Body of pancreas (tissue), 4 donors: Measurements from ENCODE around the gene SARS2.

Experiments used
- CTCF ChIP-seq, 7 experiments: fragments of 450-650 bp in 4 of 7; fragments of 200-600 bp in 3 of 7; sonication (generic) in 3 of 7; IDR thresholded peaks; one replicate each; pipeline ENCODE4 v1.5.1; 2016 to 2019; ENCODE audit warnings: antibody characterized with exemption in 7 of 7
- POLR2A ChIP-seq, 3 donors: fragments of 450-650 bp; IDR thresholded peaks; one replicate each; pipeline ENCODE4 v1.6.1; 2016; ENCODE audit warnings: antibody characterized with exemption in 3 of 3, mild to moderate bottlenecking in 2 of 3

- TF ChIP-seq CTCF (IDR thresholded peaks at IDR 0.05) (no peak), POLR2A (IDR thresholded peaks at IDR 0.05) (no peak)
Observed at GRCh38 chr19:38956264-38956663, 25.7 kb upstream of the SARS2 start.
